Central memory CD4-positive, alpha-beta T cell (primary cell): Measurements from ENCODE around the gene BMPR2.
"Not testable (repeated sequence)": the region's sequence is repeated elsewhere in the genome, so short reads cannot be mapped to it uniquely, and the experiment has no call there.

Experiments used
- DNase-seq: peaks from one replicate; pipeline ENCODE4 v3.0.0; 2022
- total RNA-seq, 3 experiments: gene quantifications; one replicate each; lab custom pipeline; 2026; lab: John Stamatoyannopoulos, UW

Gene BMPR2
- total RNA-seq = 25.4 to 69.7 (median 25.5) reads per million in 3 experiments

GRCh38 chr2:202375609-202376408, at the start of gene BMPR2:
BMPR2 (plus strand) TSS chr2:202376327; CDS start chr2:202377475, 1,148 bp downstream.
- DNase-seq = peak; percentile 81

GRCh38 chr2:202327858-202328257, 48.3 kb upstream of the BMPR2 start:
- DNase-seq = no peak

DNA sequence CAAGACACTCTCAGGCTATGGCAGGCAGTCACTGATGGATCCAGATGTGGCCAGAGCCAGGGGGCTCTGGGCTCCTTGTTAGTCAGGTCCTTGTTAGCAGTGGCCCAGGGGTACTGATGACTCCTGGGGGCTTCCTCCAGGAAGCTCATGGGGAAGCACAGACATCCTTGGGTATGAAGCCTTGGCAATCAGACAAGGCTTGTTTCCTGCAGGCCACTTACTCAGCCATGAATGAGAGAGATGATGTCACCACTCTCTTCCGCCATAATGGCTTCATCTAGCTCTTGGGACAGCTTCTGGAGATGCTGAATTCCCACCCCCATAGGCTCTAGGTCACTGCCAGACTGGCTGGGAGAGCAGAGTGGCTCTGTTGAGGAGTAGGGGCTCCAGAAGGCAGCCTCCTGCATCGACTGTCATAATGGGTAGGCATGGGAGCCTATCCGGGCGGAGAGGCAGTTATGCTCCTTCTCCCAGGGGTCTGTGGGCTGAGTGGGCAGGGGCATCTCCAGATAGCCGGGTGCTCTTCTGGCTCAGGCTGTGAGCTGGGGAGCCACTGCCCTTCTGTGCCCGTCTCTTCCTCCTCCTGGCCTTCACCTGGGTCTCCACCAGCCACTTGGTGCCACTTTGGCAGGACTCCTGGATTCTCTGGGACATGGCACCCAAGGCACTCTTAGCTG, 40.2 kb upstream of the BMPR2 start:
- DNase-seq = no peak

GRCh38 chr2:202337151-202337550, 39.0 kb upstream of the BMPR2 start:
- DNase-seq = no peak

GRCh38 chr2:202337706-202338346, 38.3 kb upstream of the BMPR2 start:
- DNase-seq = no peak

DNA sequence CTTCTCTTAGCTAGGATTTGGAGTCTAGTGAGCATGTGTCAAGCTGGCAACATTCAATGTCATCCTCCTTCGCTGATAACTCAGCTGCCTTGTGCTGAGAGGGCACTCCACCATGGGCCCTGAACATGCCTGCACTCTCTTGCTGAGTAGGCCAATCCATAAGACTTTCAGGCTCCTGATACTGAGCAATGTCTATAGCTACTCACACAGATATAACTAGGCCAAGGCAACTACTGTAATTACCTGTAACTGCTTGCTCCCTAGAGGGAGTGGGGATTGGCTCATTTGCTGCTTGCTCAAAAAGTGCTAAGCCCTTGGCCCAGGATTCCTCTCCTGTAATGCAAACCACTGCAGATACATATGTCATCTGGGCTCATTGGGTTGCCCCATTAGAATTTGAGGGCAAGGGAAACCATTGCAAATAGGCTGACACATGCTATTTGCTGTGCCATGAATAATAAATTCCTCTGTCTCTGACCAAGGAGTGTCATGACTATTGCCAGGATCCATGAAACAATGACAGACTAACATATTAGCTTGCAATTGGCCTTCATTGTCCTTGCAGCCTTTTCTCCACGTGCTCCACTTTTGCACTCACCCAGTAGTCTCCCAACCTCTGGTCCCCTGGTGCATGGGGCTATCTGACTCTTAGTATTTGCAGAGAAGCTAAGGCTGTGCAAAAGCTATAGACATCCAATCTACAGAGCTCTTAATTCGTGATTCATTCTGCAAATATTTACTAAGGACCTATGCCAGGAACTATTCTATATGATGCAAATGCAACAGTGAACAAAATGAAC, 36.9 kb upstream of the BMPR2 start:
- DNase-seq = no peak

DNA sequence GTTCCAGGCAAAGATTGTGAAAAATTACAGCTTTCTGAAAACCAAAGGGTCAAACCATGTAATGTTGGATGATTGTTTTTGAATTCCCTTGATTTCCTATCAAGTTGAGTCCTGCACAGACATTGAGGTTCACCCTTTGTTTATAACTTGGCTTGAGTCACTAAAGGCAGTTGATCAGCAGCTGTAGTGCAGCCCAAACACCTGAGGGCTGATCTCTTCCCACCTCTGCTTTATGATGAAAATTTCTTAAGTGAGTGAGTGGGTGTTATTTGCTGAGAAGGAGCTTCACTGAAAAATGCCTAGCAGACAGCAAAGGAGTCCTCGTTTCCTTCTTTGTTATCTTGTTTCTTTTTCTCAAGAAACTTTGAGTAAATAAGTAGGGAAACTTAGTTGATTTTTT, 31.9 kb upstream of the BMPR2 start:
- DNase-seq = no peak

DNA sequence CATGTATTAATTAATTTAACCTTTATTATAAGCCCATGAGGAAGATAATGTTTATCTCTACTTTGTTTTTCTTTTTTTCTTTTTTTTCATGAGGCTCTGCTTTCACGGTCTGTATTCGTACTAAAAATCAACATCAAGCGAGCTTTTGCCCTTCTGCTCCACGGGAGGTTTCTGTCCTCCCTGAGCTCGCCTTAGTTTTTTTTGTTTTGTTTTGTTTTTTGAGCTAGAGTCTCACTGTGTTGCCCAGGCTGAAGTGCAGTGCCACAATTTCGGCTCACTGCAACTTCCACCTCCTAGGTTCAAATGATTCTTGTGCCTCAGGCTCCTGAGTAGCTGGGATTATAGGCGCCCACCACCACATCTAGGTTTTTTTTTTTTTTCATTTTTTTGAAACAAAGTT, 29.9 kb upstream of the BMPR2 start:
- no peak for DNase-seq

- DNase-seq = no peak
These were observed 22.7 kb upstream of the BMPR2 start for GRCh38 chr2:202353430-202353829.

- DNase-seq = no peak
These were observed 20.1 kb upstream of the BMPR2 start for GRCh38 chr2:202355993-202356505.

GRCh38 chr2:202358924-202359323, 17.2 kb upstream of the BMPR2 start:
- not testable (repeated sequence) for DNase-seq

DNA sequence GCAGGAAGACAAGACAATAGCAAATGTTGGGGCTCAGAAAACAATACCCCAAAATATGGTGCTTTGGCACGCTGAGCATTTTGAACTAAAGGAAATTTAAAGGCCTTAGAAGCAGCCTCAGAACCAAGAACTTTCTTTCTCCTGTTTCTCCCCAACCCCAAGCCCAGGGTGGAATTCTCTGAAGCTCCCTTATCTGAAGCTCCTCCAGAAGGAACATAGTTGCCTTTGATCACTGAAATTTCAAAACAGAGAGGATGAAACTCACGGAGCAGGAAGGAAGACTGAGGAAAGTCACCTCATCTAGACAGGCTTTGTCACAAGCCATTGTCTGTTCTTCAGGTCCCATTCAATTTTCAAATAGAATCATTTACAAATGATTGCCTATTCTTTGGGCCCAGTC, 15.5 kb upstream of the BMPR2 start:
- no peak for DNase-seq

DNA sequence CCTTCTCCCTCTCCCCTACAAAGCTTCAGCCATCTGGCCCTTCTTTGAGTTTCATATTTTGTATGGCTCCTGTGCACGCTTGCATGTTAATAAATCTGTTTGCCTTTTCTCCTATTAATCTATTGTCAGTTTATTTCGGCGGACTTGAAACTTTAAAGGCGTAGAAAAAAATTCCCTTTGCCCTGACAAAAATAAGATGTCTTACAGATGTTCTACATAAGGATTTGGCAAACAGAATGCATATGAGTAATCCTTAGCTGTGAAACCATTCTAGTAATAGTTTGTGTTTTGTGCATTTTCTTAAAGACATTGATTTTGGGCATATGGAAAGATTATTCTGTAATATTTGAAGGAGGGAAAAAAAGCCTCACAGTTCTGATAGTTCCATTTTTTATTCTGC, 15.0 kb upstream of the BMPR2 start:
- DNase-seq = no peak

DNA sequence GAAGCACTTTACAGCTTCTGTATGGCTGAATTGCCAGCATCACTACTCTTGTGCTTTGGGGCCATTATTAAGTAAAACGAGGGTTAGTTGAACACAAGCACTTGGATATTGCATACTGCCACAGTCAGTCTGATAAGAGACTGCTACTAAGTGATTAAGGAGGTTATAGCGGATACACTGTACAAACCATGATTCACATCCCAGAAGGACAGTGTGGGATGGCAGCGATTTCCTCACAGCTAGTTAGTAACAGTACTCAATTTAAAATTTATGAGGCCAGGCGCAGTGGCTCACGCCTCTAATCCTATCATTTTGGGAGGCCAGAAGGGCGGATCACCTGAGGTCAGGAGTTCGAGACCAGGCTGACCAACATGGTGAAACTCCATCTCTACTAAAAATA, 2.6 kb upstream of the BMPR2 start:
- no peak for DNase-seq

DNA sequence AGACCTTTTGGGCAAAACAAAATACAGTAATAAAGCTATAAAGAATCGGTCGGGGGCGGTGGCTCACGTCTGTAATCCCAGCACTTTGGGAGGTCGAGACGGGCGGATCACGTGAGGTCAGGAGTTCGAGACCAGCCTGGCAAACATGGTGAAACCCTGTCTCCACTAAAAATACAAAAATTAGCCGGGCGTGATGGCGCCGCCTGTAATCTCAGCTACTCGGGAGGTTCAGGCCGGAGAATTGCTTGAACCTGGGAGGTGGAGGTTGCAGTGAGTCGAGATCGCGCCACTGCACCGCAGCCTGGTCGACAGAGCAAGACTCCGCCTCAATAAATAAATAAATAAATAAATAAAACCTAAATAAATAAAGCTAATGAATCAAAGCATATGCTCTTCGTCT, 1.7 kb upstream of the BMPR2 start:
- DNase-seq = not testable (repeated sequence)

- peak; percentile 12 for DNase-seq
These were observed 1.0 kb upstream of the BMPR2 start for GRCh38 chr2:202375033-202375608.

GRCh38 chr2:202376460-202377206, 506 bp downstream of the BMPR2 start:
- DNase-seq = peak; percentile 55

DNA sequence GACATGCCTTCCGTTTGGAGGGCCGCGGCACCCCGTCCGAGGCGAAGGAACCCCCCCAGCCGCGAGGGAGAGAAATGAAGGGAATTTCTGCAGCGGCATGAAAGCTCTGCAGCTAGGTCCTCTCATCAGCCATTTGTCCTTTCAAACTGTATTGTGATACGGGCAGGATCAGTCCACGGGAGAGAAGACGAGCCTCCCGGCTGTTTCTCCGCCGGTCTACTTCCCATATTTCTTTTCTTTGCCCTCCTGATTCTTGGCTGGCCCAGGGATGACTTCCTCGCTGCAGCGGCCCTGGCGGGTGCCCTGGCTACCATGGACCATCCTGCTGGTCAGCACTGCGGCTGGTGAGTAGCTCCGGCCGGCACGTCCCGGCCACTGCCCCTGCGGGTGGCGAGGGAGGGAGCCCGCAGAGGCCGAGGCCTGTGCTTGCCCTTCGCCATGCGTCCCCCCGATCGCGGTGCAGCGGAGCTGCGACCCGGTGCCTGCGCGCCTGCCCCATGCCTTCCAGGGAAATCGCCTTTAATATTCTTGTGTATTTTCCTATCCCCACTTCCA, 1.2 kb downstream of the BMPR2 start:
- no peak for DNase-seq

GRCh38 chr2:202378001-202378400, 1.9 kb downstream of the BMPR2 start:
- DNase-seq = no peak

DNA sequence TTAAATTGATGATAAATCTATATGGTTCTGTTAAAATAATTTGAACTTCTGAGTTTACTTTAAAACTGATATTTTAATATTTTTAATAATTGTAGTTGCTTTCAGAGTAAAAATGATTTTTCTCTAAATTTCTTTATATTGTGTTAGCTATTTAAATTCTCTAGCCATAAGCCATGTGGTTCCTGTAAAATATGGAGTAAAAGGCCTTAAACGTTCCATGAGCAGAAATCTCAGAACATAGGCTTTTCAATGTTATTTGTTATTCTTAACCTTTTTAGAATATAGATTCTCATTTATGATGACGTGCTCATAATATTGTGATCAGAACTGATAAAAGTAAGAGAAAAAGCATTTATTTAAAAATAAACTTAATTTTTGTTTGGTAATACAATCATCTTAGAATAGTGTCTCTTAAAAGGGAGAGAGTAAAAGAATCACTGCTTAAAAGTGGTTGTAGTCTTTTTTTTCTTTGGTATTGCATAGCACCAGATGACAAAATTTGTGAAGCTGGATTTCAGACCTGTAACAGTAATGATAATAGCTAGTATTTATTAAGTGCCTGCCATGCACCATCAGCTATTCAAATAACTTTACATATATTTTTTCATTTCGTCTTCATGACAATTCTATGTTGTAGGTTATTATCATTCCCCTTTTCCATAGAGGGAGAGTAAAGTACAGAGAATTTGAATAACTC, 2.7 kb downstream of the BMPR2 start:
- no peak for DNase-seq

DNA sequence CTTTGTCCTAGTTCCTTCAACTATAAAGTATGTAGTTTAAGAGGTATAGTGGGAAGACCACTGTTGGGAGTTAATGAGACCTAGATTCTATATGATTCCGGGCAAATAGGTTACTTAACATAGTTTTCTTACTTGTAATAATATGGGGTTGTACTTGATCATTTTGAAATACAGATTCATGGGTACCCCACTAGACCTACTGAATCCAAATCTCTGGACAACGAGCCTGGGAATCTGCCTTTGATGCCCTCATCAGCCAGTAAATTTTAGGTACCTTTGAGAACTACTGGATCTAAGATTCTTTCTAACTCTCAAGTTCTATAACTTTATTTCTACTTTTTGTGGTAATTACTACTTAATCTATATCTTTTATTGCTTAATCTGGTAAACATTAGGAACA, 6.6 kb downstream of the BMPR2 start:
- DNase-seq = no peak
